ENCODE data around the gene CAPN15. TPM values are rescaled to one million over a fixed set of nuclear protein-coding genes. Genes with fewer than 3 reads are reported as not detected.
"Not testable (repeated sequence)": the region's sequence is repeated elsewhere in the genome, so short reads cannot be mapped to it uniquely, and the experiment has no call there.

Gene CAPN15
- total RNA-seq, result 10 to 100 TPM; 64.7 to 69.7 TPM

GRCh38 chr16:527015-527903, at the start of gene CAPN15:
Gene CAPN15 (plus strand): TSS chr16:527712. CDS start chr16:546839, 19,127 bp downstream.
- ChIA-PET POLR2A (no interaction called here), CTCF (interaction anchor here (0.6 to 0.7 kb wide), 2 partner anchors 81 to 113 kb away, joined by 4 read pairs; no protein-coding TSS in a partner anchor)
- Mint-ChIP-seq H3K9me3 (ENCODE audit: low read depth) (no peaks in the 10 kb centered on the region), H3K27ac (peak within 1 kb of the TSS; percentile 96), H3K4me1 (peaks cover 35% of the 10 kb centered on the region), H3K27me3 (no peaks in the 10 kb centered on the region), H3K36me3 (ENCODE audit: low read depth) (peaks cover 25% of the 10 kb centered on the region), H3K4me3 (peak within 1 kb of the TSS; percentile 94)
- peak; percentile 71 for ATAC-seq
- peak; percentile 91 for DNase-seq
- intact Hi-C loops (cut with DNase I, micrococcal nuclease), result loop anchor here (1.0 to 5.0 kb wide), 21 partner anchors 42 to 1180 kb away; partner anchors contain the start of genes METTL26 (in 2 of the 2), AXIN1 (in 1 of the 2), CRAMP1 (in 1 of the 2) and DECR2 (in 1 of the 2)

- DNase-seq; H3K9me3 Mint-ChIP-seq (ENCODE audit: low read depth); H3K4me3 Mint-ChIP-seq; CTCF ChIA-PET; H3K36me3 Mint-ChIP-seq (ENCODE audit: low read depth); ATAC-seq; intact Hi-C loops (cut with DNase I, micrococcal nuclease); H3K4me1 Mint-ChIP-seq; H3K27me3 Mint-ChIP-seq; H3K27ac Mint-ChIP-seq: not testable (repeated sequence)
- POLR2A ChIA-PET, result interaction anchor here (0.6 kb wide), 1 partner anchor 23 kb away, joined by 3 read pairs; no protein-coding TSS in a partner anchor
These were observed 49.2 kb upstream of the CAPN15 start for GRCh38 chr16:478287-478686.

GRCh38 chr16:482468-483185, 44.9 kb upstream of the CAPN15 start:
- no peak overlapping the region for H3K4me3 Mint-ChIP-seq
- ChIA-PET CTCF (no interaction called here), POLR2A (no interaction called here)
- DNase-seq, result no peak
- no peak overlapping the region for H3K27ac Mint-ChIP-seq
- H3K4me1 Mint-ChIP-seq, result no peaks in the 10 kb centered on the region
- no peak for ATAC-seq
- H3K36me3 Mint-ChIP-seq (ENCODE audit: low read depth), result peaks cover under 1% of the 10 kb centered on the region
- H3K9me3 Mint-ChIP-seq (ENCODE audit: low read depth), result no peaks in the 10 kb centered on the region
- intact Hi-C loops (cut with DNase I, micrococcal nuclease), result no loop called here
- no peaks in the 10 kb centered on the region for H3K27me3 Mint-ChIP-seq

- ChIA-PET CTCF (no interaction called here), POLR2A (no interaction called here)
- H3K27ac Mint-ChIP-seq, result no peak overlapping the region
- H3K27me3 Mint-ChIP-seq, result no peaks in the 10 kb centered on the region
- no peaks in the 10 kb centered on the region for H3K4me1 Mint-ChIP-seq
- ATAC-seq, result no peak
- H3K4me3 Mint-ChIP-seq, result no peak overlapping the region
- peaks cover 4% of the 10 kb centered on the region for H3K36me3 Mint-ChIP-seq (ENCODE audit: low read depth)
- intact Hi-C loops (cut with DNase I, micrococcal nuclease), result no loop called here
- DNase-seq, result no peak
- H3K9me3 Mint-ChIP-seq (ENCODE audit: low read depth), result no peaks in the 10 kb centered on the region
These were observed 44.0 kb upstream of the CAPN15 start for GRCh38 chr16:483341-484075.

- H3K36me3 Mint-ChIP-seq (ENCODE audit: low read depth), result peaks cover 8% of the 10 kb centered on the region
- ChIA-PET POLR2A (no interaction called here), CTCF (interaction anchor here (1.4 kb wide), 1 partner anchor 9 kb away, joined by 3 read pairs; no protein-coding TSS in a partner anchor)
- no peak for DNase-seq
- H3K9me3 Mint-ChIP-seq (ENCODE audit: low read depth), result no peaks in the 10 kb centered on the region
- no peaks in the 10 kb centered on the region for H3K27me3 Mint-ChIP-seq
- intact Hi-C loops (cut with DNase I, micrococcal nuclease), result loop anchor here in 1 of 2 experiments (5.0 kb wide), 1 partner anchor 97 kb away; no protein-coding TSS in a partner anchor
- no peak overlapping the region for H3K27ac Mint-ChIP-seq
- no peak for ATAC-seq
- H3K4me3 Mint-ChIP-seq, result no peak overlapping the region
- no peaks in the 10 kb centered on the region for H3K4me1 Mint-ChIP-seq
These were observed 37.9 kb upstream of the CAPN15 start for GRCh38 chr16:489606-490005.

- intact Hi-C loops (cut with DNase I, micrococcal nuclease), result no loop called here
- ChIA-PET POLR2A (interaction anchor here (0.8 kb wide), 1 partner anchor 11 kb away, joined by 4 read pairs; no protein-coding TSS in a partner anchor), CTCF (interaction anchor here (0.5 kb wide), 1 partner anchor 364 kb away, joined by 3 read pairs; no protein-coding TSS in a partner anchor)
- H3K27me3 Mint-ChIP-seq, result no peaks in the 10 kb centered on the region
- ATAC-seq (no peak), DNase-seq (no peak)
- H3K4me3 Mint-ChIP-seq, result no peak overlapping the region
- no peaks in the 10 kb centered on the region for H3K9me3 Mint-ChIP-seq (ENCODE audit: low read depth)
- no peak overlapping the region for H3K27ac Mint-ChIP-seq
- H3K4me1 Mint-ChIP-seq, result no peaks in the 10 kb centered on the region
- peaks cover 8% of the 10 kb centered on the region for H3K36me3 Mint-ChIP-seq (ENCODE audit: low read depth)
These were observed 36.7 kb upstream of the CAPN15 start for GRCh38 chr16:490768-491167.

- Mint-ChIP-seq H3K4me1 (no peaks in the 10 kb centered on the region), H3K27me3 (no peaks in the 10 kb centered on the region), H3K27ac (no peak overlapping the region), H3K36me3 (ENCODE audit: low read depth) (peaks cover 8% of the 10 kb centered on the region), H3K4me3 (no peak overlapping the region), H3K9me3 (ENCODE audit: low read depth) (no peaks in the 10 kb centered on the region)
- POLR2A ChIA-PET, result no interaction called here
- DNase-seq, result no peak
- CTCF ChIA-PET, result interaction anchor here (0.5 kb wide), 1 partner anchor 364 kb away, joined by 3 read pairs; no protein-coding TSS in a partner anchor
- intact Hi-C loops (cut with DNase I, micrococcal nuclease), result no loop called here
- ATAC-seq, result no peak
These were observed 36.1 kb upstream of the CAPN15 start for GRCh38 chr16:491220-491919.

- Mint-ChIP-seq H3K9me3 (ENCODE audit: low read depth) (no peaks in the 10 kb centered on the region), H3K36me3 (ENCODE audit: low read depth) (peaks cover 8% of the 10 kb centered on the region), H3K27ac (no peak overlapping the region), H3K4me1 (no peaks in the 10 kb centered on the region), H3K27me3 (no peaks in the 10 kb centered on the region), H3K4me3 (no peak overlapping the region)
- CTCF ChIA-PET, result no interaction called here
- intact Hi-C loops (cut with DNase I, micrococcal nuclease), result no loop called here
- DNase-seq, result no peak
- POLR2A ChIA-PET, result no interaction called here
- no peak for ATAC-seq
These were observed 35.2 kb upstream of the CAPN15 start for GRCh38 chr16:492211-492875.

GRCh38 chr16:494676-495075, 32.8 kb upstream of the CAPN15 start:
- H3K36me3 Mint-ChIP-seq (ENCODE audit: low read depth); H3K27me3 Mint-ChIP-seq; H3K27ac Mint-ChIP-seq; DNase-seq; H3K4me1 Mint-ChIP-seq; H3K9me3 Mint-ChIP-seq (ENCODE audit: low read depth); H3K4me3 Mint-ChIP-seq; ATAC-seq; POLR2A ChIA-PET: not testable (repeated sequence)
- intact Hi-C loops (cut with DNase I, micrococcal nuclease), result loop anchor here in 1 of 2 experiments (2.0 kb wide), 1 partner anchor 102 kb away; no protein-coding TSS in a partner anchor
- CTCF ChIA-PET, result interaction anchor here (0.6 kb wide), 2 partner anchors 101 to 403 kb away, joined by 3 read pairs; no protein-coding TSS in a partner anchor

GRCh38 chr16:495127-495748, 32.3 kb upstream of the CAPN15 start:
- peak; percentile 54 for DNase-seq
- H3K9me3 Mint-ChIP-seq (ENCODE audit: low read depth), result no peaks in the 10 kb centered on the region
- ChIA-PET POLR2A (no interaction called here), CTCF (interaction anchor here (0.6 kb wide), 3 partner anchors 102 to 404 kb away, joined by 3 read pairs; no protein-coding TSS in a partner anchor)
- H3K4me1 Mint-ChIP-seq, result no peaks in the 10 kb centered on the region
- no peaks in the 10 kb centered on the region for H3K36me3 Mint-ChIP-seq (ENCODE audit: low read depth)
- intact Hi-C loops (cut with DNase I, micrococcal nuclease), result loop anchor here in 1 of 2 experiments (2.0 kb wide), 1 partner anchor 102 kb away; no protein-coding TSS in a partner anchor
- no peak overlapping the region for H3K27ac Mint-ChIP-seq
- peak; percentile 58 for ATAC-seq
- H3K27me3 Mint-ChIP-seq, result no peaks in the 10 kb centered on the region
- H3K4me3 Mint-ChIP-seq, result no peak overlapping the region
